ENCODE data around the gene GTPBP6. TPM values are rescaled to one million over a fixed set of nuclear protein-coding genes. Genes with fewer than 3 reads are reported as not detected.
"Not testable (repeated sequence)": the region's sequence is repeated elsewhere in the genome, so short reads cannot be mapped to it uniquely, and the experiment has no call there.

Gene GTPBP6
- total RNA-seq, 4 donors from 2014 or later, result 25.7 to 35.3 (median 34.0) TPM

GRCh38 chrX:281166-281999, 37.2 kb downstream of the GTPBP6 start, which contains the start of gene PLCXD1:
Gene PLCXD1, plus strand, starts transcription at chrX:281381. Its CDS starts 2,807 bp downstream, at chrX:284188.
- ATAC-seq (ENCODE audit: low FRiP score) (peak; percentile 12), DNase-seq (ENCODE audit: low spot score) (no peak)
- TF ChIP-seq, protein P1, sequence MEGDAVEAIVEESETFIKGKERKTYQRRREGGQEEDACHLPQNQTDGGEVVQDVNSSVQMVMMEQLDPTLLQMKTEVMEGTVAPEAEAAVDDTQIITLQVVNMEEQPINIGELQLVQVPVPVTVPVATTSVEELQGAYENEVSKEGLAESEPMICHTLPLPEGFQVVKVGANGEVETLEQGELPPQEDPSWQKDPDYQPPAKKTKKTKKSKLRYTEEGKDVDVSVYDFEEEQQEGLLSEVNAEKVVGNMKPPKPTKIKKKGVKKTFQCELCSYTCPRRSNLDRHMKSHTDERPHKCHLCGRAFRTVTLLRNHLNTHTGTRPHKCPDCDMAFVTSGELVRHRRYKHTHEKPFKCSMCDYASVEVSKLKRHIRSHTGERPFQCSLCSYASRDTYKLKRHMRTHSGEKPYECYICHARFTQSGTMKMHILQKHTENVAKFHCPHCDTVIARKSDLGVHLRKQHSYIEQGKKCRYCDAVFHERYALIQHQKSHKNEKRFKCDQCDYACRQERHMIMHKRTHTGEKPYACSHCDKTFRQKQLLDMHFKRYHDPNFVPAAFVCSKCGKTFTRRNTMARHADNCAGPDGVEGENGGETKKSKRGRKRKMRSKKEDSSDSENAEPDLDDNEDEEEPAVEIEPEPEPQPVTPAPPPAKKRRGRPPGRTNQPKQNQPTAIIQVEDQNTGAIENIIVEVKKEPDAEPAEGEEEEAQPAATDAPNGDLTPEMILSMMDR (IDR thresholded peaks at IDR 0.05), result no peak

DNA sequence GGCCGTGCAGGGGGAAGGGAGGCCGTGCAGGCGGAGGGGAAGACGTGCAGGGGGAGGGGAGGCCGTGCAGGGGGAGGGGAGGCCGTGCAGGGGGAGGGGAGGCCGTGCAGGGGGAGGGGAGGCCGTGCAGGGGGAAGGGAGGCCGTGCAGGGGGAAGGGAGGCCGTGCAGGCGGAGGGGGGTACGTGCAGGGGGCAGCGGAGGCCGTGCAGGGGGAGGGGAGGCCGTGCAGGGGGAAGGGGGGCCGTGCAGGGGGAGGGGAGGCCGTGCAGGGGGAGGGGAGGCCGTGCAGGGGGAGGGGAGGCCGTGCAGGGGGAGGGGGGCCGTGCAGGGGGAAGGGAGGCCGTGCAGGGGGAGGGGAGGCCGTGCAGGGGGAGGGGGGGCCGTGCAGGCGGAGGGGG, 37.9 kb downstream of the GTPBP6 start:
- not testable (repeated sequence) for DNase-seq (ENCODE audit: low spot score); ATAC-seq (ENCODE audit: low FRiP score)

DNA sequence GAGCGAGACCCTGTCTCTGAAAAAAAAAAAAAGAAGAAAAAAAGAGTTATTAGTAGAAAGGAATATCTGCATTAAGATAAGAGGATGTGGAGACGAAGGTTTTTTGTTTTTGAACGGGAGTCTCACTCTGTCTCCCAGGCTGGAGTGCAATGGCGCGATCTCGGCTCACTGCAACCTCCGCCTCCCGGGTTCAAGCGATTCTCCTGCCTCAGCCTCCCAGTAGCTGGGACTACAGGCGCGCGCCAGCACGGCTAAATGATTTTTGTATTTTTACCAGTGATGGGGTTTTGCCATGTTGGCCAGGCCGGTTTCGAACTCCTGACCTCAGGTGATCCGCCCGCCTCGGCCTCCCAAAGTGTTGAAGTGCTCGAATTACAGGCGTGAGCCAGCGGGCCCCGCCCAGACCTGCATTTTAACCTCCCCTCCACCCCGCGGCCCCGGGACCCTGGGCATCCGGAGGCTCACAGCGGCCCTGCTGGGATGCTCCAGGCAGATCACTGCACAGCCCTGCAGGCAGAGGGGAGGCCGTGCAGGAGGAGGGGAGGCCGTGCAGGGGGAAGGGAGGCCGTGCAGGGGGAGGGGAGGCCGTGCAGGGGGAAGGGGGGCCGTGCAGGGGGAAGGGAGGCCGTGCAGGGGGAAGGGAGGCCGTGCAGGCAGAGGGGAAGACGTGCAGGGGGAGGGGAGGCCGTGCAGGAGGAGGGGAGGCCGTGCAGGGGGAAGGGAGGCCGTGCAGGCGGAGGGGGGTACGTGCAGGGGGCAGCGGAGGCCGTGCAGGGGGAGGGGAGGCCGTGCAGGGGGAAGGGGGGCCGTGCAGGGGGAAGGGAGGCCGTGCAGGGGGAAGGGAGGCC, 38.6 kb downstream of the GTPBP6 start:
- ATAC-seq (ENCODE audit: low FRiP score); DNase-seq (ENCODE audit: low spot score): not testable (repeated sequence)

GRCh38 chrX:276581-277201, 41.9 kb downstream of the GTPBP6 start:
- DNase-seq (ENCODE audit: low spot score), result no peak
- peak; percentile 78 for ATAC-seq (ENCODE audit: low FRiP score)
- TF ChIP-seq, protein P1 (IDR thresholded peaks at IDR 0.05), result no peak

GRCh38 chrX:275967-276580, 42.5 kb downstream of the GTPBP6 start:
- DNase-seq (ENCODE audit: low spot score), result peak; percentile 58
- TF ChIP-seq, protein P1 (IDR thresholded peaks at IDR 0.05), result no peak
- ATAC-seq (ENCODE audit: low FRiP score), result peak; percentile 73

- TF ChIP-seq, protein P1 (IDR thresholded peaks at IDR 0.05), result no peak
- ATAC-seq (ENCODE audit: low FRiP score) (peak; percentile 37), DNase-seq (ENCODE audit: low spot score) (no peak)
Observed at GRCh38 chrX:275476-275966, 43.1 kb downstream of the GTPBP6 start.

GRCh38 chrX:274904-275475, 43.6 kb downstream of the GTPBP6 start:
- ATAC-seq (ENCODE audit: low FRiP score), result no peak
- TF ChIP-seq, protein P1 (IDR thresholded peaks at IDR 0.05), result no peak
- no peak for DNase-seq (ENCODE audit: low spot score)

All from omental fat pad (tissue), 4 donors.